ENCODE results near the gene GGN. TPM values are rescaled to one million over a fixed set of nuclear protein-coding genes. Genes with fewer than 3 reads are reported as not detected.

Gene GGN
- total RNA-seq, 1 experiment from 2014 or later, result 0.47 TPM

DNA sequence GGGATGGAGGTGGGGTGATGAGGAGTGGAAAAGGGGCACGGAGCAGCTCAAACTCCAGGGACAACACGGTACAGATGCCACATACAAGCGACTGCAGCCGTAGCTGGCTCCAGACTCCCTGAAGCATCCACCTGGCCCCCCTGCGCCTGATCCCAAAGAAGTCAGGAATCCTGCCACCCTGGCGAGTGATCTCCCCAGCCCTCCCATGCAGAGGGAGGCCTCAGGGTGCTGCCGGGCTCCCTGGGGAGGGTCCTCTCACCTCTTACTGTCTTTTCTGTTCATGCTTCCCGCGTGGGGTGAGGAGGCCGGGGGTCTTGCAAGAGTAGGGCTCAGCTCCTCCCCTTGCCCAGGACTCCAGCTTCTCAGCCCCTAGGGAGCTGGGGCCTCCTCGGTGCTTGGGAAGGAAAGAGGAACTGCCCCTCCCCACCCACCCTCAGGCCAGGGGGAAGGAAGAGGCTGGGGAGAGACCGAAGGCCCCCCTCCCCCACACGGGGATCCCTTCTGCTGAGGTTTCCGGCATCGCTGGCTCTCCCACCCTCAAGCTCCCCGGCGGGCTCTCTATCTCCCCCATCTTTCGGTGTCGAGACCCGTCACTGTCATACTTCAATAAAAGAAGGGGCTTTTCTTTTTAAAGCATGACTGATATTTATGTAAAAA lies 38.1 kb upstream of the GGN start, which contains the start of gene RASGRP4:
RASGRP4 (minus strand) TSS at position 410 of the 657 bp plus-strand sequence; CDS start at position 282, 128 bp downstream.
- Histone ChIP-seq H3K9ac (ENCODE audit: low read length) (no peak within 1 kb of the TSS), H2AFZ (ENCODE audit: low read depth, low read length, poor library complexity, severe bottlenecking) (no peak within 1 kb of the TSS)
- no TSS peak for BruUV-seq (replicated peaks)

More for the DNA sequence above, 38.1 kb upstream of the GGN start, which contains the start of gene RASGRP4:
- Histone ChIP-seq H4K20me1 (ENCODE audit: insufficient read depth) (no peaks in the 10 kb centered on the region), H3K4me2 (ENCODE audit: low read length) (no peak within 1 kb of the TSS), H3K4me3 (replicated peaks in 1 of 2; ENCODE audit: low read depth in 1 of 2, low read length in 2 of 2) (no peak within 1 kb of the TSS), H3K27ac (ENCODE audit: low read depth, low read length) (no peak within 1 kb of the TSS), H3K36me3 (ENCODE audit: control insufficient read depth in 1 of 2, insufficient read depth in 2 of 2, low read length in 2 of 2) (no peaks in the 10 kb centered on the region), H3K9me3 (ENCODE audit: control insufficient read depth in 1 of 2, insufficient read depth in 1 of 2, low read depth in 1 of 2, low read length in 2 of 2) (no peaks in the 10 kb centered on the region), H3K27me3 (ENCODE audit: insufficient read depth, low read length) (no peaks in the 10 kb centered on the region), H3K4me1 (ENCODE audit: control insufficient read depth in 1 of 2, insufficient read depth in 2 of 2, low read length in 2 of 2) (no peaks in the 10 kb centered on the region), H3K79me2 (ENCODE audit: insufficient read depth, low read length) (no peaks in the 10 kb centered on the region), H3K9me2 (ENCODE audit: insufficient read depth) (no peaks in the 10 kb centered on the region)
- TF ChIP-seq ELF1 (IDR thresholded peaks at IDR 0.05; ENCODE audit: borderline replicate concordance, low read depth), result no peak
- TF ChIP-seq TCF7L2 (IDR thresholded peaks at IDR 0.05; ENCODE audit: borderline replicate concordance, extremely low read depth, insufficient read depth, insufficient read length), result no peak
- no peak for TF ChIP-seq SRF (IDR thresholded peaks at IDR 0.05; ENCODE audit: low read depth)
- no peak for TF ChIP-seq SIN3A (IDR thresholded peaks at IDR 0.05; ENCODE audit: low read depth)
- TF ChIP-seq EZH2 (IDR thresholded peaks at IDR 0.05), result no peak
- no peak for TF ChIP-seq POLR2A (IDR thresholded peaks at IDR 0.05; ENCODE audit: borderline replicate concordance, extremely low read depth, insufficient read depth, insufficient read length)
- TF ChIP-seq POLR2AphosphoS5 (IDR thresholded peaks at IDR 0.05; ENCODE audit: low read depth, low read length), result no peak
- no peak for TF ChIP-seq EGR1 (IDR thresholded peaks at IDR 0.05; ENCODE audit: low read depth)
- TF ChIP-seq, protein P1, sequence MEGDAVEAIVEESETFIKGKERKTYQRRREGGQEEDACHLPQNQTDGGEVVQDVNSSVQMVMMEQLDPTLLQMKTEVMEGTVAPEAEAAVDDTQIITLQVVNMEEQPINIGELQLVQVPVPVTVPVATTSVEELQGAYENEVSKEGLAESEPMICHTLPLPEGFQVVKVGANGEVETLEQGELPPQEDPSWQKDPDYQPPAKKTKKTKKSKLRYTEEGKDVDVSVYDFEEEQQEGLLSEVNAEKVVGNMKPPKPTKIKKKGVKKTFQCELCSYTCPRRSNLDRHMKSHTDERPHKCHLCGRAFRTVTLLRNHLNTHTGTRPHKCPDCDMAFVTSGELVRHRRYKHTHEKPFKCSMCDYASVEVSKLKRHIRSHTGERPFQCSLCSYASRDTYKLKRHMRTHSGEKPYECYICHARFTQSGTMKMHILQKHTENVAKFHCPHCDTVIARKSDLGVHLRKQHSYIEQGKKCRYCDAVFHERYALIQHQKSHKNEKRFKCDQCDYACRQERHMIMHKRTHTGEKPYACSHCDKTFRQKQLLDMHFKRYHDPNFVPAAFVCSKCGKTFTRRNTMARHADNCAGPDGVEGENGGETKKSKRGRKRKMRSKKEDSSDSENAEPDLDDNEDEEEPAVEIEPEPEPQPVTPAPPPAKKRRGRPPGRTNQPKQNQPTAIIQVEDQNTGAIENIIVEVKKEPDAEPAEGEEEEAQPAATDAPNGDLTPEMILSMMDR (IDR thresholded peaks at IDR 0.05 in 2 of 3, conservative IDR thresholded peaks at IDR 0.05 in 1 of 3; ENCODE audit: borderline replicate concordance in 1 of 3, insufficient read depth in 1 of 3, low read depth in 2 of 3, low read length in 2 of 3), result no peak
- TF ChIP-seq, protein P2, sequence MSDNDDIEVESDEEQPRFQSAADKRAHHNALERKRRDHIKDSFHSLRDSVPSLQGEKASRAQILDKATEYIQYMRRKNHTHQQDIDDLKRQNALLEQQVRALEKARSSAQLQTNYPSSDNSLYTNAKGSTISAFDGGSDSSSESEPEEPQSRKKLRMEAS (IDR thresholded peaks at IDR 0.05), result no peak
- TF ChIP-seq ZFX (IDR thresholded peaks at IDR 0.05), result no peak
- ATAC-seq, result no peak
- RAD21 ChIA-PET (ENCODE audit: low non-redundant PET in 1 of 2, low total read pairs in 2 of 2, uncharacterized antibody in 2 of 2, unreplicated experiment in 2 of 2), result no interaction called here
- no peak for DNase-seq (ENCODE audit: low read depth, low spot score)
- CTCF ChIA-PET, result no interaction called here
- intact Hi-C loops (cut with micrococcal nuclease), result no loop called here
- POLR2A ChIA-PET, result no interaction called here

All from HCT116 (cell line).